GM18498 (cell line): ENCODE measurements around the gene UBE2D2.
A peak's percentile ranks its signal among the peaks of the same experiment; 100 is the strongest.
"Not testable (repeated sequence)": the region's sequence is repeated elsewhere in the genome, so short reads cannot be mapped to it uniquely, and the experiment has no call there.

Experiments used
- ATAC-seq: cut with Tn5 transposase; IDR thresholded peaks from one replicate; pipeline ENCODE4 v1.9.1; 2021; ENCODE audit warnings: mild to moderate bottlenecking, moderate library complexity; ENCODE audit not compliant: unreplicated experiment

UBE2D2 gene

GRCh38 chr5:139560752-139561654 is at the start of gene UBE2D2:
TSS of gene UBE2D2 (plus strand) at chr5:139561339. CDS start at chr5:139561792, 453 bp downstream.
- peak; percentile 84 for ATAC-seq

GRCh38 chr5:139512786-139513390 is 48.3 kb upstream of the UBE2D2 start:
- ATAC-seq = no peak

- not testable (repeated sequence) for ATAC-seq
Observed at GRCh38 chr5:139513434-139513833, 47.7 kb upstream of the UBE2D2 start.

GRCh38 chr5:139513852-139514485 is 47.2 kb upstream of the UBE2D2 start:
- ATAC-seq = no peak

GRCh38 chr5:139514486-139514856 is 46.7 kb upstream of the UBE2D2 start:
- ATAC-seq = no peak

- peak; percentile 86 for ATAC-seq
Observed at GRCh38 chr5:139517683-139518564, 43.2 kb upstream of the UBE2D2 start.

- ATAC-seq = no peak
Observed at GRCh38 chr5:139523635-139524445, 37.3 kb upstream of the UBE2D2 start.

- no peak for ATAC-seq
Observed at GRCh38 chr5:139524446-139524845, 36.7 kb upstream of the UBE2D2 start.

- ATAC-seq = peak; percentile 53
Observed at GRCh38 chr5:139524940-139525585, 36.1 kb upstream of the UBE2D2 start.

GRCh38 chr5:139525586-139526308 is 35.4 kb upstream of the UBE2D2 start:
- peak; percentile 44 for ATAC-seq

- ATAC-seq = not testable (repeated sequence)
Observed at GRCh38 chr5:139526309-139527089, 34.6 kb upstream of the UBE2D2 start.

GRCh38 chr5:139527090-139527470 is 34.1 kb upstream of the UBE2D2 start:
- ATAC-seq = not testable (repeated sequence)

- not testable (repeated sequence) for ATAC-seq
Observed at GRCh38 chr5:139527896-139528467, 33.2 kb upstream of the UBE2D2 start.

GRCh38 chr5:139528695-139529094 is 32.4 kb upstream of the UBE2D2 start:
- not testable (repeated sequence) for ATAC-seq

GRCh38 chr5:139530079-139530478 is 31.1 kb upstream of the UBE2D2 start:
- not testable (repeated sequence) for ATAC-seq

GRCh38 chr5:139531772-139532169 is 29.4 kb upstream of the UBE2D2 start:
- no peak for ATAC-seq

GRCh38 chr5:139543423-139543991 is 17.6 kb upstream of the UBE2D2 start:
- peak; percentile 99 for ATAC-seq
